GM21381 (cell line): ENCODE data around the gene NPRL2.

Source experiments
- ATAC-seq: cut with Tn5 transposase; IDR thresholded peaks from one replicate; pipeline ENCODE4 v1.9.1; 2021; ENCODE audit warnings: mild to moderate bottlenecking, moderate library complexity; ENCODE audit not compliant: unreplicated experiment

NPRL2 gene

DNA sequence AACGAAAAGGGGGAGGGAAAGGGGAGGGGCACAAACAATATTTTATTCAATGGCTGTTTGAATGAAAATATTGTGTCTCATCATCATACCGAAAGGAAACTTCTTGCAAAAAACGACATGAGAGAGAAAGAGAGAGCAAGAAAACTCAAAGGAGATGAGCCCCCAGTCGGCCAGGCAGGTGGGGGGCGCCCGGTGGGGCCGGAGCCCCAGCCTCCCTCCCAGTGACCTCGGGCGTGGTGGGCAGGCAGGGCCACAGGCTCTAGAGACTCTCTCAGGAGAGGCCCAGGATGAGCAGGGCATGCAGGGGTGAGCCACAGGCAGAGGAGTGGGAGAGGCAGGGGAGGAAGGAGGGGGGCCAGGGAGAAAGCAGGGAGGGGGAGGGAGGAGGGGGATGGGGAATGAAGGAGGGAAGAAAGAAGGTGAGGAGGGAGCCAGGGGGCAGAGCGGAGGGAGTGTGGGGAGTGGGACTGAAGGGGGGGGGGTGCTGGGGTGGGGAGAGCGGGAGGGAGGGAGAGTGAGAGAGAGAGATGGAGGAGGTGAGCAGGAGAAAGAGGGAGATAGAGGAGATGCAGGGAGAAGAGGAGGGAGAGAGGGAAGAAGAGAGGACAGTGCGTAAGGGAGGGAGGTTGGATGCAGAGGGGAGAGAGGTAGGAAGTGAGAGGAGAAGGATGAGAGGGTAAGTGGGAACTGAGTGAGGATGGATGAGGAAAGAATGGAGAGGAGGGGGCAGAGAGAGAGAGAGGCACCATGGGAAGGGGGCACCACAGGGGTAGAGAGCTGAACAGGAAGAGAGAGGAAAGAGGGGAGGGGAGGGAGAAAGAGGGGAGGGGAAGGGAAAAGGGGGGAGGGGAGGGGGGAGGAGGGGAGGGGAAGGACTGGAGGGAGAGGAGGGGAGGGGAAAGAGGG, 22.8 kb upstream of the NPRL2 start:
- ATAC-seq = no peak

DNA sequence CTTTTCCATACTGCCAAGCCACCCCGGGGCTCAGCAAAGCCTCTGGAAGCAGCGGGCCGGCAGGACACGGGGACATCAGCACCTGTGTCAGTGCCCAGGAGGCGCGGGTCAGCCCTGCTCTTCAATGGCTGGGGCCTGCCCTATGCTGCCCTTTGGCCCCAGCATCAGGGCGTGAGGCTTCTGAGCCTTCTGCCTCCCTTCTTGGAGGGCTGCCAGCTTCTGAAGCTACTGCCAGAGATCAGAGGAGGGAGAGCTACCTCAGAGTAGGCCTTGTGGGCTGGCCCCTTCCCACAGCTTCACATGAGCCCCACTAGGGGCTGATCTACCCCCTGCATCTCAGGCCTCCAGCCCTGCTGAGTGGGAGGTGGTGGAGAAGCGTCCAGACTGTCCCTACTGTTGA, 21.8 kb upstream of the NPRL2 start:
- ATAC-seq = no peak

DNA sequence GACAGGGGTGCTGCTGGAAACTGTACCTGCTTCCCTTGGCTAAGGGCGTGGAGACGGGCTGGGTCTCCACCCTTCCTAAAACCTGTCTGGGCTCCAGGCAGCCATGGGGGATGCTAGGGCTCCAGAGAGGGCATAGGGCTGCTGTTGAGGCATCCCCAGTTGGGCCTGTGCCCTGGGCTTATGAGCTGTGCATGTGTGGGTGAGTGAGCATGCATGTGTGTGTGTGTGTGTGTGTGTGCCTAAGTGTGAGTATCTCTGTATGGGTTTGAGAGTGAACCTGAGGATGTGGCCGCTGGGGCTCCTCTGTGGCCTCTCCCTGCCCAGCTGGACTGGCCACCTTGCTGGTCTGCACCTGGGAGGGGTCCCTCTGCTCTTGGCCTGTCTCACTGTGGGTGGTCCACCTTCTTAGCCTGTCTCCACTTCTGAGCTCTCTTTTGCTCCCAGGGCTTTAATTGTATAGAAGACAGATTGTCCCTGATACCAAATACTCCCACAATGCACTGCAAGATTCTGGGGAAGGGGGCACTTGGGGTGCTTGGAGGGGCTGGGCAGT, 20.6 kb upstream of the NPRL2 start:
- no peak for ATAC-seq

DNA sequence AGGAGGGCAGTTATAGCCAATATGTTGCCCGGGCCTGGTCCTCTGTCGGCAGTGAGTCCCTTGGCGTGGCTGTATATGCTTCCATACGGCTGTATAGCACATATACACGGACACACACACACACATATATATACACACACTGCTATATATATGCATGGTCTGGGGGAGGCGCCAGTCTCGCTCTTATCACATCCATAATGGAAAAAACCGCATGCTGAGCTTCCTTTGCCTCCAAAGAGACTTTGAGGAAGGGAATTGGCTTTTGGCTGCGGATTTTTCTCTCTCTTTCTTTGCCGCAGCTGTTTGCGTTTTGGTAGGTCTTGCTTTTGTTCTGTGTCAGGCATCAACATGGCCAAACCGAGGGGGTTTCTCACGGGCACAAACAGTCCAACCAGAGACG, 20.0 kb upstream of the NPRL2 start:
- no peak for ATAC-seq

DNA sequence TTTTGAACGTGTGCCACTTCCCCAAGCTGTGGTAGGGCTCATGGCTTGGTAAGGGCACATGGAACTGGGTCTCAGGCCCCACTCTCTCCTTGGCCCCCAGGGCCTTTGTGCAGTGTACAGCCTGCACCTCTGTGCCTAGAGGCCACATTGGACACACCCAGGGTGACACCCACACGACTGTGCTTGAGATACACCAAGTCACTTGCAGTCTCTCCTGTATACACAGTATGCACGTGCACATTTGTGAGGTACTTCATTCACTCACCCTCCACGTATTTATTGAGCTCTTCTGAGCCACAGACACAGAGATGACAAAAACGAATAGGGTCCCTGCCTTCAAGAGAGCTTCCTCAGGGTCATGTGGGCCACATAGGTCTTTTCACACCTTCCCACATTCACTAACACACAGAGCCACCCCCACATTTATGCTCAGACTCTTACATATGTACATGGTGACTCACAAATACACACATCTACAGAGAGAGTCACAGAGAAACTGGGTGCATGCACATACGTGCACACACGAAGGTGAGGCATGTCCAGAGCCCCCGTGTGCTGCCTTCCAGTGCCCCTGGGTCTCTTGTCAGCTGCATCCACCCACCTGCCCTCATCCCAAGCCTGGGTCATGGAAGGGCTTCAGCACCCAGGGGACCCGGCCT, 18.6 kb upstream of the NPRL2 start:
- ATAC-seq = no peak

DNA sequence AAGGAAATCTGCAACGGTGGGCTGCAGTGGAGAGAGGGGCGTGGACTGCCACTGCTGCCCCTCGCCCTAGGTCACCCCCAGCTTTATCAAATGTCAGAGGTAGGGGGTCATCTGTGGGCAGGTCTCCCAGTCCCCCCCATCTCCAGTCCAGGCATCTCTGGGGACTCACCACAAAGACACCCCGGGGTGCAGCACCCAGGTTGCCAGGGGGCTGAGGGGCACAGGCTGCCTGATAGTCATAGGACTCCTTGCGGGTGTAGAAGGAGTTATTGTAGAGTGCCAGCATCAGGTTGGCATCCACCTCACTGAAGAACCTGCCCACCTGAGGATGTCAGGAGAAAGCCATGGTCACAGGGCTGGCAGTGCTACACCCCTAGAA, 15.3 kb upstream of the NPRL2 start:
- no peak for ATAC-seq

DNA sequence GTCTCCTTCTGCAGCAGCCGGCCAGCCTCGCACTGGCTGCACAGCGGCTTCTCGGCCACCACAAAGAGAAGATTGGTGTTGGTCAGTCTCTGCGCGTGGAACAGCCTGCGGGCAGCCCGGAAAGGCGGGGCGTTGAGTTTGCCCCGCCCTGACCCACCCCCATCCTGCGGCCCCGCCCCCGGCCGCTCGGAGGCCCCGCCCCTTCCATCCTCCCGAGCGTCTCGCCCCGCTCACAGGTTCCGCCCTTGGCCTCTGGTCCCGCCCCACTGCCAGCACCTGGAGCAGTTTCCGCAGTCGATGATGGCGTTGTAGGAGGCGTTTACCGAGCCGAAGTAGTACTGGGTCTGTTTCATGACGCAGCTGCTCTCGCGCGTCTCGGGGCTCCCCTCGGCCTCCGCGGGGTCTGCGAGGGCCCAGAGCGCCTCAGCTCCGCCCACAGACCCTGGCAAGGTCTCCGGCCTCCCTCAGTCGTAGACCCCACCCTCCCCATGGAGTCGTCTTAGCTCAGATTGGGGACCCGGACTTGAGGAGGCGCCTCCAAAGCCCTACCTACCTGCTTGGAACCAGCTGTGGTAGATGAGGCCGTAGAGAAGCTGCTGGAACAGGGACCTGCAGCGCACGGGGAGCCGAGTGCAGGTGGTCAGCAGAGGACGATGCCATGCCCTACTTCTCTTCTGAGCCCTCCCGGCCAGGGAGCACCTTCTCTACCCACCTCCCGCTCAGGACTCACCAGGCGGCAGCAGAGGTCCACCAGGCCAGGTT, 14.7 kb upstream of the NPRL2 start:
- ATAC-seq = peak; percentile 87

DNA sequence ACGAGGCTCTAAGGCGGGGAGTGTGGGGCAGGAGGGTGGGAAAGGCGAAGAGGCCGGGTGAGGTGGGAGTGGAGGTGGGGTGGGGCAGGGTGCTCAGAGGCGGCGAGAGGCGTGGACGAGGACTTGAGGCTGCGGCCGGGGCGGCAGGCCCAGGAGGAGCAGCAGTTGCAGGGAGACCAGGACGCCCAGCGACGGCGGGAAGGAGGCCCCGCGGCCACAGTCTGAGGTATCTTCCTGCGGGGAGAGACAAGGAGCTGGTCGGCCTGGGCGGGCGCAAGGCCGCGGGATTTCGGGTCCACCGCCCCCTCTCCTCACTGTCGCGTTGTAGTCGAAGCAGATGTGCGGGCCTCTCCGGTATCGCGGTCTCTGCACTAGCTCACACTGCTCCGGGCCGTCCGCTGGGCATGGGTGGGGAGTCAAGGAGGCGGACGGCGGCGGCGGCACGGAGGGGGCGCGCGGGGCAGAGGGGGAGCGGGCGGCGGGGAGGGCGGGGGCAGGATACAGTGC, 14.1 kb upstream of the NPRL2 start:
- ATAC-seq = no peak

DNA sequence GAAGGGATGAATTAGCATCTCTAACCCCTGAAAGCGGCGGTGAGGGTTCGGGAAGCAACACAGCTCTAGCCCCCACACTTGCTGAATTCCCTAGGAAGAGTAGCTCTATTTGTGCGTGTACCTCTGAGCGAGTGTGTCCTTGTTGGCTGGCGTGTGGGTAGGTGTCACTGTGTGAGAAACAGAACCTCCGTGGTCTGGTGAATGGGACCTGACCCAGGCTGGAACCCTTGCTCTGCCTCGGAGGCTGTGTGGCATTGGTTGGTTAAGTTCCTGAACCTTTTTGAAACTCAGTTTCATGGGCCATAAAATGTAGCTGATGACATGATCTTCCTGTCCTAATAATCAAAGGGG, 9.2 kb upstream of the NPRL2 start:
- ATAC-seq = no peak

DNA sequence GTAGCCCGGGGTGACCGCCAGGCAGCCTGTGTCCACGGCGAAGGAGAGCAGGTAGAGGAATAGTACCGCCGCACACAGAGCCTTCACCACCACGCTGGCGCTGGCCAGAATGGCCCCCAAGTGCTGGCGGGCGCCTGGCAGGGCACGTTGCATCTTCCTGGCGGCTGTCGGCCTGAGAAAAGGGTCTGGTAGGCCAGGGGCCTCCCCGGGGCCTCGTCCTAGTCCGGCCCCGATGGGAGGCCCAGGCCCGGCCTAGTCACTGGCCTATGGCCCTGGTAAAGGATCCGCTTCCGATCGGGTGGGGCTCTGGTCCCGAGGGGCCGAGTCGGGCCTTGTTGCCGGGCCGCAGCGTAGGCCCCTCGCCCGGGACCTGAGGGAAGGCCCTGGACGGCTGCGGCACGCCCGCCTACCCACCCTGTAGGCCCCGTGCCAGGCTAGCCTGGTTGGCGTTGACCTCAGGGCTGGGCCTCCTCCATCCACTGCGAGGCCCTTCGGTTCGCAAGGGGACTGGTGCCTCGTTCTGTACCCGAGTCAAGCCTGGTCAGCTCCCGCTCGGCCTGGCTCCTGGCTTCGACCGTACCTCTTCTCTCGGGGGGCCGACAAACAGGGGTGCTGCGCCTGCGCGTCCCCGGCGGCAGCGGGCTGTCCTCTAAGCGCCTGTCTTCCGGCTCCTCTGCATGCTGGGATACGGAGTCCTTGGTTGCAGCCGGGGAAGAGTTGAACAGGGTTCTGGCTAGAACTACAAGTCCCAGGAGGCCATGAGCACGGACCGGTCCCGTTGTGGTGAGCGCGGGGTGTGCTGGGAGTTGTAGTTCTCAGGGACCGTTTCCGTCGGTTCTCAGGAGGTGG, 8.6 kb upstream of the NPRL2 start, which contains the start of gene TMEM115:
Gene TMEM115, minus strand, starts transcription at position 611 of the 849 bp plus-strand sequence. Its CDS starts 458 bp downstream, at position 153.
- peak; percentile 99 for ATAC-seq

DNA sequence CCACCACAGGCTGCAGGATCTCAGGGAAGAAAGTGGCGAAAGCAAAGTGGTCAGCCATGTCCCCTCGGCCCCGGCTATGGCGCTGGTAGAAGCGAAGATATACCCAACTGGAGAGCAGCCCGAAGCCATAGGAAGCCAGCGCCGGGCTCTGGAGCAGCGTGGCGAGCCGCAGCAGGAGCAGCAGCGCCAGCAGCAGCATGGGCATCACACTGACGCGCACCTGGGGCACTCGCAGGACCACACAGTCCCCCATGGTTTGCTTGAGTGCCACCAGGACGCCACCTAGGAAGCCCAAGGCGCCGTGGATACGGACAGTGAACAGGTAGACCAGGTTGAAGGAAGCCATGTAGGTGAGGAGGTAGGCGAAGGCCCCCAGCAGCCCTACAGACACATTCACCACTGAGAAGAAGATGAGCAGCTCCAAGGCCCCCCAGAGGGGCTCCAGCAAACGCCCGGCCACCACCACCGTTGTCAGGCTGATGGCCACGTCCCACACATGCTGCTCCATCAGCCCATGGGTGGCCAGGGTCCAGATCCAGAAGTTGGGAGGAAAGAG, 7.9 kb upstream of the NPRL2 start:
- ATAC-seq = no peak

DNA sequence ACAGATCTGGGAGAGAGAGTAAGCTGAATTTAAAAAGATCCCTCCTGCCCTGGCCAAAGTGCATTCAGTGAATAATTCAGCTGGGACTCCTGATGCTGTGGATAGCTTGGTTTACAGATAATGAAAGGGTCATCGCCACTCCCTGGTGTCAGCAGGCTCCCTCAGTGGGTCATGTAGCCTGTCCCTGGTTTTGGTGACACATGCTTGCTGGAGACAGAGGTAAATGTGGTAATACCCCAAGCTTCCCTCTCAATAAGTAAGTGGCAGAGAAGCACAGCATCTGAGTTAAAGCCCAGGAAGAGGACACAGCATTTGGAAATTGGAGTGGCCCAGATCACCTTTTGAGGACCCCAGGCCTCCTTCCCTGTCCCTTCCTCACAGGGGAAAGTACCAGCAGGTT, 6.9 kb upstream of the NPRL2 start:
- ATAC-seq = no peak

DNA sequence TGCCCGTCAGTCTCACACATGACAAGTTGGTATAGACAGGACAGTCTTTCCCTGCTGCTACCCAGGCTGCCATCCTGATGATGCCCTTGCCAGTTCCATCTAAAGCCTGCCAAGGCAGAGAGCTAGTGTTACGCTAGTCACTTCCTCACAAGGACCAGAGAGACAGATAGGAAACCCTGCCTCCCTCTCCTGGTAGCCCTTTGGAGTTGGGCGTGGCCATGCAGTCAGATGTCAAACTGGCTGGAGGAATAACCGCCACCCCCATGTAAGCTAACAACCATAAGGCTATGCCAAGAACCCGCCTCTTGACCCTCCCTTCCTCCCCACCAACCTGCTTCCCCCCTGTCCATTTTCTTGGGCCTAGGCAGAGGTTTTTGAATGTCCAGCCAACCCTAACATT, 6.0 kb upstream of the NPRL2 start:
- no peak for ATAC-seq

DNA sequence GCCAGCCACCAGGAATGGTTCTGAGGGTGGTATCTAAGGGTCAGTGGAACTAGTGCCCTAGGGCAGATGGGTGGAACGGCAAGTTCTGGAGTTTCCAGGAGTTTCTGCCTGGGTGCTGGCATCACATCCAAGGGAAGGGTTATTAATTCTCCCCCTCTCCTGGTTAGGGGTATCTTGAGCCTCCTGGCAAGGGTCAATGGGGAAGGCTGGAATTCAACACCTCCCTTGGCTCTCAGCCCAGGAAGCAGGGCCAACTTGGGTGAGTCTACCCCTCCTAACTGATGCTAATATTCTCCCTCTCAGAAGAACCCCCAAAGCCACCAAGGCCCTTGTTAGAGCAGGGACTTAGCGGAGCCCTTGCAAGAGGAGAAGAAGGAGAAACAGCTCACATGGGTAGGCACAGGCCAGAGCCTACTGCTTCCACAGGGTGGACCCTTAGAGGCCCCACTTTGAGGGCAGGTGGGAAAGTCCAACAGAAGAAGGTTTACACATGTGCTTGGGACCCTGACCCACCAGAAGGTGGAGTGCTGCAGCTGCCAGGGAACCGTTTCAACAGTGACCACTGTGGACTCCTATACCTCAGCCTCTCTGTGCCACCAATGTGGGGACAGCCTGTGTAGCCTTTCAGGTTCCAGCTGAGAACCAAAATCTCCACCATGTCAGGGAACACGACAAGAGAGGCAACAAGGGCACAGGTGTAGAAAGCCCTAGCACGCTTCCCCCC, 5.4 kb upstream of the NPRL2 start:
- ATAC-seq = no peak

DNA sequence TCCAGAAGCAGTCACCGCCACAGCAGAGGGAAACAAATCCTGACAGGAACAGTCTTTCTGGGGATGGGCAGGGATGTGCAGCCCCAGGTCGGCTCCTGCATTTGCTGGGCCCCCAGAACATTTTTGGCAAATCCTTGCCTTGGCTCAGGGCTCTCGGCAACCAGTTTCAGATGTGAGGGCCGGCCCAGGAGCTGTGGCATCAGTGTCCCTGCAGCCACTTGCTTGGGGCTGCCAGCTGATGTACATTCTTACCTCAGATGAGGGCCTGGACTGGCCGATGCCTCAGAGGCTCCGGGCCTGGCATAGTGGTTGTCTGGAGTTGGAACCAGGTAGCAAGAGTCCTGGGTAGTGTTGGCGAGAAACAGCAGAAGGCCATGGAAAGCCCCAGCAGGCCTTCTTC, 4.3 kb upstream of the NPRL2 start:
- no peak for ATAC-seq

DNA sequence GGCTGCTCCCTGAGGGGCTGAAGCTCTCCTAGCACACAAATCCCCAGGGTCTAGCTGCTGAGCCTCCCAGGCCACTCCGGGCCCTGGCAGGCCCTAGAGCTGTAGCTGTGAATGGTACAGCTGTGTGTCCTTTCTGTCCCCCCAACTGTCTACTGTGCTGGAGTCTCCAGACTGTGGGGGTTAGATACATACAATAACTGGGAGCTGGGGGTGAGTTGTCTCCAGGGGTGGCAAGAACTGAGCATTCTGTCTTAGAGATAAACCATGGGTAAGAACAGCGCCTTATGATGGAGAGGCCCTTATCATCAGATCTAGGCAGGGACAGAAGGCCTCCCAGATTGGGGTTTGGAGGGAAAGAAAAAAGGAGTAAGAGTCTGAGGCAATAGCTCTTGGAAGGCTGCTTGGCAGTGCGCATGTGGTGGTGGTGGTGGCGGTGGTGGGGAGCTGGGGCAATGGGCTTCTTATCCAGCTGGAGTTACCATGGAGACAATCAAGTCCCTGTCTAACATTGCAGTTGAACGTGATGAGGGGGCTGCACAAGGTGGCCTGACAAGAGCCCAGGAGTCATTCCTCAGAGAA, 3.7 kb upstream of the NPRL2 start:
- no peak for ATAC-seq

DNA sequence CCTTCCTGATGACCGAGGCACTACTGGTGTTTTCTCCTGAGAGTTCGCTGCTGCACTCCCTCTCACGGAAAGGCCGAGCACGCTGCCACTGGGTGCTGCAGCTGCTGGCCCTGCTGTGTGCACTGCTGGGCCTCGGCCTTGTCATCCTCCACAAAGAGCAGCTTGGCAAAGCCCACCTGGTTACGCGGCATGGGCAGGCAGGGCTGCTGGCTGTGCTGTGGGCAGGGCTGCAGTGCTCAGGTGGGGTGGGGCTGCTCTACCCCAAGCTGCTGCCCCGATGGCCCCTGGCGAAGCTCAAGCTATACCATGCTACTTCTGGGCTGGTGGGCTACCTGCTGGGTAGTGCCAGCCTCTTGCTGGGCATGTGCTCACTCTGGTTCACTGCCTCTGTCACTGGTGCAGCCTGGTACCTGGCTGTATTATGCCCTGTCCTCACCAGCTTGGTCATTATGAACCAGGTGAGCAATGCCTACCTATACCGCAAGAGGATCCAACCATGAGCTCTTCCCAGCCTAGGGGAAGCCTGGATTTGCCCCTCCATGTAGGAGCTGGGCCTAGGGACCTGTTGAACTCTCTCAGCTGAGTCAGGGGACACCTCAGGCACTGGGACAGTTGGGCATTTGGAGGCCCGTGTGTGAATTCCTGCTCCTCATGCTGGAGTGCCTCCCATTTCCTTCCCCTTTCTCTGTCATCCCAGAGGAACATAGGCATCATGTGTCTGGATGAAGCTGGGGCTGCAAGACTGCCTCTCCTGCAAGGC, 2.9 kb upstream of the NPRL2 start:
- no peak for ATAC-seq

DNA sequence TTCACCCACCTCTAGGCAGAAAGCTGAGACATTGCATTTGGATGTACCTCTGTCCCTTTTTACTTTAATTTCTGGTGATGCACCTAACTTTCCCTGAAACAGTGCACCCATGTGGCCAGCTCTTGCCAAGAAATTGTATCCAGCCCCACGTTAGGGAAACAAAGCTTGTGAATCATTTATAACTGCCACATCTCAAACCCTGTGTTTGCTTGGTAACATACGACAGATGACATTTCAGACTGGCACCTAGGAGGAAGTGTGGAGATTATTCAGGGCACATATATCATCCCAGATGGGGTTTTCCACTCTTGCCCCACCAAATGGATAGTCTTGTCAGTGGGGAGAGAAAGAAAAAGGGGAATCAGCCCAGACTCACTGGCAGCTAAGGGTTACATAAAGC, 2.2 kb upstream of the NPRL2 start:
- no peak for ATAC-seq
